ENCODE data around the gene POLR3G.

GRCh38 chr5:90477073-90477472 lies 2.4 kb downstream of the POLR3G start:
- no peak for TF ChIP-seq POLR2A (IDR thresholded peaks at IDR 0.05; ENCODE audit: low read length)
- no peak for TF ChIP-seq GATA1 (IDR thresholded peaks at IDR 0.05; ENCODE audit: low read depth, low read length)
